GM13976 (cell line): Measurements from ENCODE around the gene UROC1.

ENCODE experiments used
- DNase-seq: peaks from one replicate; pipeline ENCODE4 v3.0.0; 2012; ENCODE audit warnings: low spot score
- CTCF ChIP-seq: IDR thresholded peaks from 2 replicates; pipeline ENCODE4 v1.5.1; 2012; ENCODE audit warnings: borderline replicate concordance, mild to moderate bottlenecking; ENCODE audit not compliant: insufficient read depth; ENCODE audit errors: extremely low read depth, missing control alignments, control extremely low read depth
- in situ Hi-C: fragments of 300-500 bp; cut with MboI; formaldehyde crosslinking; loops from one replicate; pipeline ENCODE4 v1.12.0; 2022; ENCODE audit warnings: low sequenced_read_pairs, mixed read lengths, inconsistent platforms; ENCODE audit not compliant: unreplicated experiment

UROC1 gene

GRCh38 chr3:126459111-126459762 is 58.3 kb downstream of the UROC1 start:
- TF ChIP-seq CTCF = no peak
- no peak for DNase-seq
- in situ Hi-C loops = no loop called here

GRCh38 chr3:126456766-126457388 is 60.7 kb downstream of the UROC1 start:
- no peak for TF ChIP-seq CTCF
- DNase-seq = no peak
- in situ Hi-C loops = no loop called here

- TF ChIP-seq CTCF = no peak
- no peak for DNase-seq
- in situ Hi-C loops = no loop called here
Observed at GRCh38 chr3:126456211-126456610, 61.4 kb downstream of the UROC1 start.

- in situ Hi-C loops = no loop called here
- no peak for TF ChIP-seq CTCF
- no peak for DNase-seq
Observed at GRCh38 chr3:126454437-126455198, 63.0 kb downstream of the UROC1 start.

GRCh38 chr3:126454025-126454424 is 63.5 kb downstream of the UROC1 start:
- no peak for TF ChIP-seq CTCF
- DNase-seq = no peak
- in situ Hi-C loops = no loop called here

GRCh38 chr3:126452213-126452612 is 65.4 kb downstream of the UROC1 start:
- in situ Hi-C loops = no loop called here
- no peak for TF ChIP-seq CTCF
- no peak for DNase-seq
